ENCODE data around the gene CHST13.

CHST13 gene

DNA sequence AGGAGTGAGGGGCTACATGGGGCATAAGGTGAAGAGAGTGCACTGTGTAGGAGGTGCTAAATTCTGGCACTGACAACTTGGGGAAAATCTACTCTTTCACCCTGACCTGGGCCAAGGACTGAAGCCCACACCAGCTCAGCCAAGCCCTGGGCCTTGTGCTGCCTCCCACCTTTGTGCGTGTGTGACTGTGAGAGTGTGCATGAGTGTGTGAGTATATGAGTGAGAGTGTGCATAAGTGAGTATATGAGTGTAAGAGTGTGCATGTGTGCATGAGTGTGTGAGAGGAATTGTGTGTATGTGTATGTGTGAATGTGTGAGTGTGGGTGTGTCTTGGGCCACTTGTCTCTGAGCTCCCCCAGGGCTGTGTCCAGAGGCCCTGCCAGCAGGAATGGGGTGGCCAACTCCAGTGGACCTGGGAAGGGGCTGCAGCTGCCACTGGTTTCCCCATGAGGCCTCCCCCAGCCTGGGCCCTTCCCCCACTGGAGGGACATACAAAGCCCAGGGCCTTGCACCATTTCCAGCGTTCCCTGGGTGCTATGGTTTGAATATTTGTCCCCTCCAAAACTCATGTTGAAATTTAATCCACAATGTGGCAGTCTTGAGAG is 19.6 kb downstream of the CHST13 start:
- no peak for DNase-seq

DNA sequence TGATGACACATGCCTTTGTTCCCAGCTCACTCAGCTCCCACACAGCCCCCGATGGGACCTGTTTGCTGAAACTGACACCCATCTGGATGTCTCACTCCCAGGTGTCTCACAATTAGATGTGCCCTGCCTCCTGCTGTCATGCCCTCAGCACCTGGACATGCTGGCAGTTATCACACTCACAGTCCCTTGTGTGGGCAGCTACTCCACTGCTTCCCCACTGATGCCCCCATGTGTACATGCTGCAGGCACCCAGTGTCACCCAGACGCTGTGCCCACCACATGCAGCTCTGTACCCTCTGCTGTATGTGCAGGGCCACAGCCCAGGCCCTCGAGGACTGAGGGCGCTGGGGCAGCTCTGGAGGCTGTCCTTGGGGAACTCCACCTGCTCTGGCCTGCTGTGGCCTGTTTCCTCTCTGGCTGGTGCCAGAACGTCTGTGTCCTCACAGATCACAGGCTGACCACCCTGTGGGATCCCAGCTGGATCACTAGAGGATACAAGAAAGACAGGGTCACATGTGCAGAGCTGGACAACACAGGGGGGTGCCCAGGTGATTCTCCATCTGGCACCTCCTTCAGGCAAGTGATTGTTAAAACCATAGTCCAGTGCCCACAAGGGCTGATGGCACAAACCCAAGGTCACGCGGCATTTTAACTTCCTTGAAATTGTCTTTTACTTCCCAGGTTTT is 20.8 kb downstream of the CHST13 start:
- DNase-seq, result peak; percentile 6

- no peak for DNase-seq
Measured at GRCh38 chr3:126545544-126545943, 21.6 kb downstream of the CHST13 start.

DNA sequence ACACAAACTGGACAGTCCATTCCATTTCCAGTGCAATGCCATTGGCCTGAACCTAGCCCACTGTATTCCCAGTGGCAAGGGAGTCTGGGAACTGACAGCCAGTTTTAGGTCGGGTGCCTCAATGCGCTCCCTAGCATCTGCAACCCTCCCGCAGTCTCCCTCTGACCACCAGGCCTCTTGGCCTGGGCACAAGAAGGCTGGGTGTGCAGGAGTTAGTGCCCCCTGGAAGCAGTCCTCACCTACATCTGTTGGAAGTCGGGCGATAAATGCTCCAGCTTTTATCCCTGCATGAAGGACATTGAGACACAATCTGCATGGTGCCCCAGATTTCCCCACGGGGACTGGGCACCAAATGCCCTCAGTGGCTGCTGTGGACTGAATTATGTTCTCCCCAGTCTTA is 22.1 kb downstream of the CHST13 start:
- DNase-seq, result no peak

DNA sequence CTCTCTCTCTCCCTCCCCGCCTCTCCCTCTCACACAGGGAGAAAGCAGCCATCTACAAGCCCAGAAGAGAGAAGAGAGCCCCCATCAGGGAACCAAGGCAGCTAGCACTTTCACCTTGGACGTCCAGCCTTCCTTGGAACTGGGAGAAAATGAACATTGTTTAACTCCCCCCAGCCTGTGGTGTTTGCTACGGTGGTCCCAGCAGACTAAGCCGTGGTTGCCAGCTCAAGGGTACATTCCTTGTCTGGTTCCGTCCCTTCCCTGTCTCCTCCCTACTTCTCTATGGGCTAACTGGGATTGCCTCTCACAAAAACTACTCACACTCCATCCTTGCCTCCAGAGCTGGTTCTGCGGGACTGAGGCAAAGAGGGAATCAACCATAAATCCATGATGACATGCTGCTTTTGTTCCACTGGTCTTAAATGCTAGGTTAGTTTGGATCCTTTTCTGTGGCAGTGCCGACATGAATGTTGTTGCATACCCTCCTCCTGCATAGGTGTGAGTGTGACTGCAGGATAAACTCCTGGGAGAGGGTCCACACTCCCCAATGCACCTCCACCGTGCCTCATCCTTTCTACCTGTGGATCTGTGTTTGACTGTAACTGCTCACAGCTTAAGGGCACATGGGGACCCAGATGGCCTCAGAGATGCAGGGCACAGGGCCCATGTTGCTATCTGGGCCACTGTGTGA is 22.7 kb downstream of the CHST13 start:
- DNase-seq, result no peak

DNA sequence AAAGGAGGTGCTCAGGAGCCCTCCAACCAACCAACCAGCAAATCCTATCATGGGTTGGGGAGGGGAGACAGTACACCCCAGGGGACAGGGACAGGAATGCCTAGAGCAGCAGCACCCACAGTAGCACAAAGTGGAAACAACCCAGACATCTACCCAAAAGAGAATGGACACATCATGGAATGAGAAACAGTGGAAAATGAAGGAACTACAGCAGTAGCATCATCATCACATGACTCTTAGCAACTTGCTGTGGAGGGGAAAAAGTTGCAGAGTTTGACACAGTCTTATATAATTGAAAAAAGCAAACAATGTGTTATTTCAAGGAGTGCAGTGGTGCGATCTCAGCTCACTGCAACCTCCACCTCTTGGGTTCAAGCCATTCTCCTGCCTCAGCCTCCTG is 23.8 kb downstream of the CHST13 start:
- no peak for DNase-seq

DNA sequence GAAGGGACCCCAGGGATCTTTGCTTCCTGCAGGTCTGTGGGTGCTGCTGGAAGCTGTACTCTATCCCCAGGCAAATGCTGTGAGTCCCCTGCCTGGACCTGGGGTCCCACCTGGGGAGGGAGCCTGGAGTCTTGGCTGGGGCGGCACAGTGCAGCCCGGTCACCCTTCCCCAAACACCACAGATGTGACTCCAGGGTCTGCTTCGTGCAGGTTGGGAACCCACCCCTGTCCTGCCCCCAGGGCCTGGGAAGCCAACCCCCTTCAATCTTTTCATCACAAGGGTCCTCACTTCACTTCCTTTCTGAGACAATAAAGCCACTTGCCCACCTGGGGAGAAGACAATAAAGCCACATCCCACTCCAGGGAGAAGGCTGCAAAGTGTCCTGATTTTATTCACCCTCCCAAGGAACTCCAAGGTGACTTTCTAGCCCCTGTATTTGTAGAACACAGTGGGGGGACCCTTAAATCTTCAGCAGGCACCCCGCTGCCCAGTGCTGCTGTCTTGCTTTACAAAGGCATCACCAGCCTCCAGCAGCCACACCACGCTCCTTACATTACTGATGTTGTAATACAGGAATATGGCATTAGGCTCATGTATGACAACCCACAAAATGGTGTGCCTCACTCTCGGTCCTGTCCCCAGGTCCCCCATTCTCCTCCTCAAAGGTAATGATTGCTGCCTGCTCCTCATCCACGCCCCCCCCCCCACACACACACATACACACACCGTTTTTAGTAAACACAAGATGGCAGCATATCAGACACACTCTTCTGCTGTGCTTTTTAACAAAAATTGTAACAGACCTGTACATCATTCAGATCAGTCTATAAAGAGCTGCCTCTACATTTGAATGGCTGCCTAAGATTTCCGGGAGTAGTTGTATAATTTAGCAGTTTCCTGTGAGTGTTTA is 24.9 kb downstream of the CHST13 start:
- DNase-seq, result peak; percentile 2

DNA sequence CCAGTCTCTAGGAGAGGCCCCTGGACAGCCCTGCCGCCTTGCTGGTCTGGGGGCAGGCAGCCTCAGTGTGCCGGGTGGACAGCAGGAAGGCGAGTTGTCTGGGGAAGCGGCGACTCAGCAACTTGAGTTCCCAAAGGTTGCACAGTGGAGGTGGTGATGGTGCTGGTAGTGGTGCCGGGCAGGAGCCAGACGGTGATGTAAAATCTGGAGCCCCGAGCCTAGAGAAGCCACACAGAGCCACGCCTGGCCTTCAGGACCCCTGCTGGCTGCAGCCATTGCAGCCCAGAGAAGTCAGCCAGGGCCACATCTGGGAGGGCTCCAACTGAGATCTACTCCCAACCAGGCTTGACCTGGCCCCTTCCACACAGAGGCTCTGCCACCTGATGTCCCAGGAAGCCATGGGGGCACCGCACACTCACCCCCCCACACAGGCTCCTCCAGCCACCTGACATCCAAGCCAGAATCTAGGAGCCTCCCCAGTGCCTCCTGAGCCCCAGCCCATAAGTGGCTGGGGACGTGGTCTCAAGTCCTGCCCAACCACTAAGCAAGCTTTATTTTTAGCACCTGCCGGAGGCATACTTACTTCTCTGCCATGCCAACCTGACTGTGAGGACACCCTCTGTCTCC is 26.0 kb downstream of the CHST13 start:
- no peak for DNase-seq

DNA sequence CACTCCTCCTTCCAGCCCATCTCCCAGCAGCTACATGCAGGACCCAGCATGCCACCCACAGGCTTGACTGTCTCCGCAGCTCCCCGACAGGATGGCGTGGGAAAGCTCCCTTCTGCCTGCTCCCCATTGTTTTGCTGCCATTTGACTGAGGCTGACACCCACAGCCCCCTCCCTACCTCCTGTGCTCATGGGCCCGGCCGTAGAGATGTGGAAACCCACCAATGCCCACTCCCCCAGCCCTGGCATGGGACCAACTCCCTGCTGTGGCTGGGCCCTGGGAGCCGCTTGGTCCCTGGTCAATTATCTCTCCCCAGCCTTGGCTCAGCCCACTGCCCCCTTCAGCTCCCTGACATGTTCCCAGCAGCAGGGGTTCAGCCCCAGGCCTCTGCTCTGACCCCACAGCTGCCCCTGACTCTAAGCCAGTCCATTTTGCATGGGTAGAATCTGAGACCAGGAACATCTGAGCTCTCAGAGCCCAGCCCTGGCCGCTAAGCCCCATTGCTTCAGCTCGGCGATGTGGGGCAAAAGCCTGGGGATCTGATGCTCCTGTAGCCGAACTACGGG is 26.6 kb downstream of the CHST13 start:
- no peak for DNase-seq

- no peak for DNase-seq
Measured at GRCh38 chr3:126551121-126551838, 27.3 kb downstream of the CHST13 start.

DNA sequence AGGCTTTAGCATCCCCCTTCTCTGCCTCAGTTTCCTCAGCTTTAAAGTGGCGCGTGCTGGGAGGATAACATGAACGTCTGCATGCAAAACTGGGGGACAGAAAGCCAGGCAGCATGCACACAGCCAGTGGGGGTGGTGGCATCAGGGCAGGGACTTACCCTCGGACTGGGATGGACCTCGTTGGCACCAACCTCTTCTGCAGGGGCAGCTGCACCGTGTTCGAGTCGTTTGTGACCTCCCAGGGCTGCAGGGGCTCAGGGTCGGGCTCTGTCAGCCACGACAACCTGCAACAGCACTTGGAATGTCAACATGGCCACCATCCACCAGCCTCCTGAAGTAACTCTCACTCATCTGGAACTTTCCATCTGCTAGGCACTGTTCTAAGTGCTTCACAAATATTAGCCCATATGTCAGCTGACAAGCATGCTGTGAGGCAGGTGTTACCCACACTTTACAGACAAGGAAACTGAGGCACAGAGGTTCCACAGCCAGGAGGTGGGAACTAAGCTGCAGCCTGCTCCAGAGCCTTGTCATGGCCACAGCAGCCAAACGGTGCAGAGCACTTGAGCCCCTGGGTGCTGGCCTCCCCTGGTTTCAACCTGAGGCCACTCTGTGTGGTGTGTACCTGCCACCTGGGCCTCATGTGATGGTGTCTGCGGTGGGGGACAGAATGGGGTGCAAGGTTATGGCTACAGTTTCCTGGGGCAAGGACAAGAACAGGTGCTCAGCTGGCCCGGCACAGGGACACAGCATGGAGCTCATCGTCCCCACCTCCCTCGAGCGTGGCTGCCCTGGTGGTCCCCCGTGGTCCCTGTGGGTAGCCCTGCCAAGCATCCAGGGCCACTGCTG is 28.1 kb downstream of the CHST13 start:
- DNase-seq, result no peak

DNA sequence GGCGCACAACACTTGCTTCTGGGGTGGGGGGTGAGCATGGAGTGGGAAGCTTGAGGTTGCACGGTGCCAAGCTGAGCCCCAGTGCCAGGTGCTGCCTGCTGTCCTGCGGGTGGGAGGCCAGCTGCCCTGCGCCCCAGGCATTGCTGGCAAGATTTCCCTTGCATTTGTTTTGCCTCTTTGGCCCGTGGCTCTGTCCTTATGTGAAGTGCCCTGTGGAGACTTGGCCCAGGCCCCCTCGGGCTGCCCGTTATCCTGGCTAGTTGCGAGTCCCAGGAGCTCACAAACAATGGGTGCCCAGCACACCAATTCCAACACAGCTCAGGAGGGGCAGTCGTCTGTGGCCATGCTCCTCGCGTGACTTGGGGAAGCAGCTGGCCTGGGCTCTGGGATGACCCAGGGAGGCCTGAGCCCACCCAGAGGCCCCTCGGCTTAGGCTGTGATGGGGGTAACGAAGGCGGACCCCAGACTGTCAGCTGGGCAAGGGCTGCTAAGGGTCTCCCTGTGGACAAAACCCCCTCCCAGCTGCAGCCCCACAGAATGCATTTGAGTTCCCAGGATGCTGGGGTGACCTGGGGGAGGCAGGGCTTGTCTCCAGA is 28.8 kb downstream of the CHST13 start:
- DNase-seq, result no peak

DNA sequence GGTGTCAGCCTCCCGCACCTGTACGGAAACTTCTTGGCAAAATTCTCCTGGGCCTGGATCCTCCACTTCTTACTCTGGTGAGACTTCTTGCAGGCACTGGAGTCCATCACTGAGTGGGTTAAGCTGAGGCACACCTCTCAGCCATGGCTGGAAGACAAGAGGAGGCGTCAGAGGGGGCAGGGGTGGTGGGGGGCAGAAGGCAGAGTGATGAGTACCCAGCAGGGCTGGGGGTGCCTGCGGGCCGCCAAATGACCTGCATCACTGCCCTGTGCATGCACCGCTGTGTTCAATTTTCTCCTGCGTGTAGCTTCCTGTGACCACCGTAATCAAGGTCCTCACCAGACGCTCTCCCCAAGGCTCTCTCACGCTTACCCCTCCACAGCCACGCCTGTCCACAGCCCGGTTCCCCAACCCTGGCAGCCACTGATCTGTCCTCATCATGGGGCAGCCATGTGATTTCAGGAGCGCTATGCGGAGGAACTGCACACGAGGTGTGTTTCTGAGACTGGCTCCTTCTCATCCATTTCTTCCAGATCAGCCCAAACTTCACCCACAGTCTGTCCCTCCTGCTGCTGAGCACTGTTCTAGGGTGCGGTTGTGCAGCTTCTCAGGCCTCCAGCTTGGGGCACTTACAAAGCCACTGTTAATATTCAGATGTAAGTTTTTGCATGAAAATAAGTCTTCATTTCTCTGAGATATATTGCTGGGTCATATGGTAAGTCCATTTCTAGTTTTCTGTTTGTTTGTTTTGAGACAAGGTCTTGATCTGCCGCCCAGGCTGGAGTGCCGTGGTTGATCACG is 29.5 kb downstream of the CHST13 start:
- DNase-seq, result no peak

- DNase-seq, result no peak
Measured at GRCh38 chr3:126554560-126555525, 30.9 kb downstream of the CHST13 start.

DNA sequence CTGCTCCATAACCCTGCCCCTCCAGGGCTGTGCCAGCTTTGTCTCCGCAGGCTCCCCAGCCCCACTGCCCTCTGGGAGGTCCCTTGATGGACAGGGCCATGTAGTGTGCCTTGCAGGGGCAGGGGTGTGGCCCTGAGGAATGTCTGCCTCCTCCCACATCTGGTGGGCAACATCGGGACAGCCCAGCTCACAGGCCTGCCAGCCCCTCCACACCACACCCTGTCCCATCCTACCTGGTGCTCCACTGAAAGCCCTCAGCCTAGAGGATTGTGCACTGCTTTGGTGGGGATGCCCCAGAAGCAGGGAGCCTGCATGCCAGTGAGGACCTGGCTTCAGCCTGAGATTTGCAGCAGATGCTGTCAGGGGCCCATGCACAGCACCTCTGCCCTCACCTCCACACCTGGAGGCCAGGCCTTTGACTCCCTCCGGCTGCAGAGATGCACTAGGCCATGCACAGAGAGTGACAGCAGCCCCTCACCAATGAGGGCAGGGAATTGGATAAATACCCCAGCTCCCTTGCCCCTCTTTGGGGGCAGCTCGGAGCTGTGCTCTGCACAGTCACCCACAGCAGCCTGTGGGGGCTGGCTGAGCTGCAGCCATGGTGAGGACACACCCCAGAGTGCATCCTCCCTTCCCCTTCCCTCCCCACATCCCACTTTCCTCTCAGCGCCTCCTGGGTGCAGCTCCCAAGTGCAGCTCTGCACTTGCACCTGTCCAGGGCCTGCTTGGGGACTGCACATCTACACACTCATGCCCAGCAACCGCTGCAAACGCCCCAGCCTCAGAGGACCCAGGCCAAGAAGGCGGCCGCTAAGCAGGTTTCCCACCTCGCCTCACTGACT is 32.1 kb downstream of the CHST13 start:
- DNase-seq, result no peak

DNA sequence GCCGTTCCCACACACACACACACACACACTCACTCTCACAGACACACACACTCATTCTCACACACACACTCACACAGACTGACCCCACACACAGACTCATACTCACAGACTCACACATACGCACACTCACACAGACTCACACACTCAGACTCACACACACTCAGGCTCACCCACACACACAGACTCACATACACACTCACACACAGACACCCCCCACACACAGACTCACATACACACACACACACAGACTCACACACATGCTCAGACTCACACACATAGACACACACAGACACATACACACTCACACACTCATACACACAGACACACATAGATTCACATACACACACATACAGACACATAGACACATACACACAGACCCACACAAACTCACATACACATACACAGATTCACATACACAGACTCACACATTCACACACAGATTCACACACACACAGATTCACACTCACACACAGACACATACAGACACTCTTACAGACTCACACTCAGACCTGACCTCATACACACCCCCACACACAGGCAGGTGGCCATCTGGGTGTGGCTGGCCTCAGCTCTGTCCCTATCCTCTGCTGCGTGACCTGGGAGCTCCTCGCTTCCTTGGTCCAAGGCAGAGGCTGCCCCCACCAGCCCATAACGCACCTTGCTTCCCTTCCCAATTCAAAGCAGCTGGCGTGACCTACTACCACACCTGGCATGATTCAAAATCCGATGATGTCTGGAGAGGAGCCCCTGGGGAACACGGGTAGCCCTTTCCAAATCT is 32.9 kb downstream of the CHST13 start:
- DNase-seq, result no peak

- no peak for DNase-seq
Measured at GRCh38 chr3:126557415-126557745, 33.4 kb downstream of the CHST13 start.

All from DMS153 (cell line).